ENCODE data around the gene CELF5.

The CELF5 gene

DNA sequence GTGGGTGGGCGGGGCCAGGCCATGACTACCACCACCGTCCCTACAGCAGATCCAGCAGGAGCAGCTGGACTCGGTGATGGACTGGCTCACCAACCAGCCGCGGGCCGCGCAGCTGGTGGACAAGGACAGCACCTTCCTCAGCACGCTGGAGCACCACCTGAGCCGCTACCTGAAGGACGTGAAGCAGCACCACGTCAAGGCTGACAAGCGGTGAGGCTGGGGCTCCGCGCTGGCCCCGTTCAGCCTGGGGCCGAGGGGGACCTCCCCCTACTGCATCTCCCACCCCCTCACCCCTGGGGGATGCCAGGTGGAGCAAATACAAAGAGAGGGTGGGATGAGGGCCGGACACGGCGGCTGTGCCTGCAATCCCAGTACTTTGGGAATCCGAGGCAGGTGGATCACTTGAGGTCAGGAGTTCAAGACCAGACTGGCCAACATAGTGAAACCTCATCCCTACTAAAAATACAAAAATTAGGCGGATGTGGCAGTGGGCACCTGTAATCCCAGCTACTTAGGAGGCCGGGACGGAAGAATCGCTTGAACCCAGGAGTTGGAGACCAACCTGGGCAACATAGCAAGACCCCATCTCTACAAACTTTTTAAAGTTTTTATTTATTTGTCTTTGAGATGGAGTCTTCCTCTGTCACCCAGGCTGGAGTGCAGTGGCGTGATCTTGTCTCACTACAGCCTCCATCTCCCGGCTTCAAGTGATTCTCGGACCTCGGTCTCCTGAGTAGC is 18.1 kb upstream of the CELF5 start:
- DNase-seq (ENCODE audit: low read depth) = no peak
- H3K4me3 ChIP-seq (ENCODE audit: low read length) = no peak overlapping the region
- TF ChIP-seq, protein P1, sequence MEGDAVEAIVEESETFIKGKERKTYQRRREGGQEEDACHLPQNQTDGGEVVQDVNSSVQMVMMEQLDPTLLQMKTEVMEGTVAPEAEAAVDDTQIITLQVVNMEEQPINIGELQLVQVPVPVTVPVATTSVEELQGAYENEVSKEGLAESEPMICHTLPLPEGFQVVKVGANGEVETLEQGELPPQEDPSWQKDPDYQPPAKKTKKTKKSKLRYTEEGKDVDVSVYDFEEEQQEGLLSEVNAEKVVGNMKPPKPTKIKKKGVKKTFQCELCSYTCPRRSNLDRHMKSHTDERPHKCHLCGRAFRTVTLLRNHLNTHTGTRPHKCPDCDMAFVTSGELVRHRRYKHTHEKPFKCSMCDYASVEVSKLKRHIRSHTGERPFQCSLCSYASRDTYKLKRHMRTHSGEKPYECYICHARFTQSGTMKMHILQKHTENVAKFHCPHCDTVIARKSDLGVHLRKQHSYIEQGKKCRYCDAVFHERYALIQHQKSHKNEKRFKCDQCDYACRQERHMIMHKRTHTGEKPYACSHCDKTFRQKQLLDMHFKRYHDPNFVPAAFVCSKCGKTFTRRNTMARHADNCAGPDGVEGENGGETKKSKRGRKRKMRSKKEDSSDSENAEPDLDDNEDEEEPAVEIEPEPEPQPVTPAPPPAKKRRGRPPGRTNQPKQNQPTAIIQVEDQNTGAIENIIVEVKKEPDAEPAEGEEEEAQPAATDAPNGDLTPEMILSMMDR (IDR thresholded peaks at IDR 0.05; ENCODE audit: insufficient read depth, low read depth, low read length, missing control alignments) = no peak

DNA sequence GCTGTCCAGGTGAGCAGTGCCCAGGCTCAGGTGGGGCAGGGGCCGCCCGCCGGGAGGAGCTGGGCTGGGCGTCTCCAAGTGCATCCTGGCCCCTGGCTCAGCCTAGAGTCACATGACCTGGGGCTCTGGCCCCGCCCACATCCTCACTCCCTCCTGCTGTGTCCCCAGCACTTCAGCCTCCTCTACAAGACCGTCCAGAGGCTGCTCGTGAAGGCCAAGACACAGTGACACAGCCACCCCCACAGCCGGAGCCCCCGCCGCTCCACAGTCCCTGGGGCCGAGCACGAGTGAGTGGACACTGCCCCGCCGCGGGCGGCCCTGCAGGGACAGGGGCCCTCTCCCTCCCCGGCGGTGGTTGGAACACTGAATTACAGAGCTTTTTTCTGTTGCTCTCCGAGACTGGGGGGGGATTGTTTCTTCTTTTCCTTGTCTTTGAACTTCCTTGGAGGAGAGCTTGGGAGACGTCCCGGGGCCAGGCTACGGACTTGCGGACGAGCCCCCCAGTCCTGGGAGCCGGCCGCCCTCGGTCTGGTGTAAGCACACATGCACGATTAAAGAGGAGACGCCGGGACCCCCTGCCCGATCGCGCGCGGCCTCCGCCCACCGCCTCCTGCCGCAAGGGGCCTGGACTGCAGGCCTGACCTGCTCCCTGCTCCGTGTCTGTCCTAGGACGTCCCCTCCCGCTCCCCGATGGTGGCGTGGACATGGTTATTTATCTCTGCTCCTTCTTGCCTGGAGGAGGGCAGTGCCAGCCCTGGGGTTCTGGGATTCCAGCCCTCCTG is 16.8 kb upstream of the CELF5 start:
- no peak overlapping the region for H3K4me3 ChIP-seq (ENCODE audit: low read length)
- DNase-seq (ENCODE audit: low read depth) = no peak

DNA sequence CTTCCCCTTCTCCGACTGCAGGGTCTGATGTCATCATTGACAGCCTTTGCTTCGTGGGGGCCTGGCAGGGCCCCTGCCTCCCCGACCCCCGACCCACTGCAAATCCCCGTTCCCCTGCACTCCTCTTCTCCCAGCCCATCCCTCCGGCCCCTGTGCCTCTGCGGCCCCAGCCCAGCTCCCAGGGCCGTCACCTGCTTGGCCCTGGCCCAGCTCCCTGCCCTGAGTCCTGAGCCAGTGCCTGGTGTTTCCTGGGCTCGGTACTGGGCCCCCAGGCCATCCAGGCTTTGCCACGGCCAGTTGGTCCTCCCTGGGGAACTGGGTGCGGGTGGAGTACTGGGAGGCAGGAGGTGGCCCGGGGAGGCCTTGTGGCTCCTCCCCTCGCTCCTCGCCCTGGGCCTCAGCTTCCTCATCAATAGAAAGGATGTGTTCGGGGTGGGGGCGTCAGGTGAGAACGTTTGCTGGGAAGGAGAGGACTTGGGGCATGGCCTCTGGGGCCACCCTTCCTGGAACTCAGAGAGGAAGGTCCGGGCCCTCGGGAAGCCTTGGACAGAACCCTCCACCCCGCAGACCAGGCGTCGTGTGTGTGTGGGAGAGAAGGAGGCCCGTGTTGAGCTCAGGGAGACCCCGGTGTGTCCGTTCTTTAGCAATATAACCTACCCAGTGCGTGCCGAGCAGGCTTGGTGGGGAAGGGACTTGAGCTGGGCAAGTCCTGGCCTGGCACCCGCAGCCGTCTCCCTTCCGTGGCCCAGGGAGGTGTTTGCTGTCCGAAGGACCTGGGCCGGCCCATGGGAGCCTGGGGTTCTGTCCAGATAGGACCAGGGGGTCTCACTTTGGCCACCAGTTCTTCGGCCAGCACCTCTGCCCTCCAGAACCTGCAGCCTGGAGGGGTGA is 15.9 kb upstream of the CELF5 start:
- no peak for DNase-seq (ENCODE audit: low read depth)
- no peak overlapping the region for H3K4me3 ChIP-seq (ENCODE audit: low read length)
- TF ChIP-seq, protein P1 (IDR thresholded peaks at IDR 0.05; ENCODE audit: insufficient read depth, low read depth, low read length, missing control alignments) = no peak

More for the DNA sequence above, 16.8 kb upstream of the CELF5 start:
- TF ChIP-seq, protein P1 (IDR thresholded peaks at IDR 0.05; ENCODE audit: insufficient read depth, low read depth, low read length, missing control alignments) = no peak

DNA sequence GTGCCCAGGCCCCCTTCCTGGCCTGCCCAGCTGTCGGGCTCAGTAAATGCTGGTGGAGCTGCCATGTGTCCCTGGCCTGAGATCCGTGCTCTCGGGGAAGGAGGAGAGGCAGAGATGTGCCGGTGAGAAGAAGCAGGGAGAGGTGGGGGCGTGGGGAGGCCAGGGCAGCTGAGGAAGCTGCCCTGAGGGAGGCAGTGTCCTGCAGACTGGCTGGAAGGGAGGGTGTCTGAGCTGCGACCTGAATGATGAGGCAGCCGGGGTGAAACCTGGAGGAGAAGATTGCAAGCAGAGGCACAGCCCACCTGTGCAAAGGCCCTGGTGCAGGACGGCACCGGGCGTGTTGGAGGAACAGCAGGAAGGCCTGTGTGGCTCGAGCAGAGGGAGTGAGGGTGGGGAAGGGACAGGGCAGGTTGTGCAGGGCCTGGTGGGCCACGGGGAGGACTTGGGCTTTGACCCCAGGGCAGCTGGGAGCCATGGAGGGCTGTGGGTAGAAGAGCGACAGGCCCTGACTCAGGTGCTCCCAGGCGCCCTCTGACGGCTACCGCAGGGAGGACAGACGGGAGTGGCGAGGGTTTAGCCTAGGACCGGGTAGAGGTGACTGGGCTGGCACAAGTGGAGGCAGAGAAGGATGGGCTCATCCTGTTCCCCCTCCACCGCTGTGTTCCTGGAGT is 14.0 kb upstream of the CELF5 start:
- H3K4me3 ChIP-seq (ENCODE audit: low read length) = no peak overlapping the region
- DNase-seq (ENCODE audit: low read depth) = peak; percentile 52
- TF ChIP-seq, protein P1 (IDR thresholded peaks at IDR 0.05; ENCODE audit: insufficient read depth, low read depth, low read length, missing control alignments) = peak; percentile 78

DNA sequence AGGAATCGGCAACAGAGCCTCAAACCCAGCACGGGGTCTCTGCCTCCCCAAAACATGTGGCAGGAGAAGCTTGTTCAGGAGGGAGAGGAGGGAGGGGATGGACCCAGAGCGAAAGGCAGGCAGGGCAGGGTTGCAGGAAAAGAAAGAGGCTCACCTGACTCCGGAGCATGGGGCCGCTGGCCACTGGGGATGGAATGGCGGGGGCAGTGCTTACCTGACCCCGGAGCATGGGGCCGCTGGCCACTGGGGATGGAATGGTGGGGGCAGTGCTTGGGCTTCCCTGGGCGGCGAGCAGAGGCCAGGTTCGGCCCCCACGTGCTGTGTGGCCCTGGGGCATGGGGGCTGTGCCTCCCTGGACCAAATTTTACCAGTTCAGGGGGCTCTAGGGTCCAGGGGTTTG is 13.3 kb upstream of the CELF5 start:
- no peak for DNase-seq (ENCODE audit: low read depth)
- no peak overlapping the region for H3K4me3 ChIP-seq (ENCODE audit: low read length)
- TF ChIP-seq, protein P1 (IDR thresholded peaks at IDR 0.05; ENCODE audit: insufficient read depth, low read depth, low read length, missing control alignments) = no peak

DNA sequence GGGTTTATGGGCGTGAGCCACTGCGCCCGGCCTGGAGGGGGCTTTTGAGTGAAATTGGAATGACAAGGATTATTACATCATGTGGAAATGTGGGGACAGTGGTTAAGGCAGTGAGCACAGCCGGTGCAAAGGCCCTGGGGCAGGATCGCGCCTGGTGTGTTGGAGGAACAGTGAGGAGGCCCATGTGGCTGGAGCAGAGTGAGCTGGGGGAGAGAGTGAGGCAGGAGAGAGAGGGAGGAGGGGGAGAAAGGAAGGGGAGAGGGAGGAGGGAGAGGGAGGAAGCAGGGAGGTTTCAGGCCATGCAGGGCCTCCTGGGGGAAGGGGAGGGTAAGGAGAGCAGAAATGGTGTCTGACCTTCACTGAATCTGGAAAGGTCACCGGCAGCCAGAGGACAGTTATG is 11.3 kb upstream of the CELF5 start:
- DNase-seq (ENCODE audit: low read depth) = no peak
- TF ChIP-seq, protein P1 (IDR thresholded peaks at IDR 0.05; ENCODE audit: insufficient read depth, low read depth, low read length, missing control alignments) = no peak
- H3K4me3 ChIP-seq (ENCODE audit: low read length) = no peak overlapping the region
